Measurements from ENCODE around the gene FMNL2. TPM values are rescaled to one million over a fixed set of nuclear protein-coding genes. Genes with fewer than 3 reads are reported as not detected.

The FMNL2 gene
- total and polyA plus RNA-seq, 2 experiments from 2014 or later: 16.5 to 45.4 TPM

- Mint-ChIP-seq H3K27ac (no peak overlapping the region), H3K4me1 (peaks cover 36% of the 10 kb centered on the region), H3K36me3 (ENCODE audit: low read depth) (peaks cover 2% of the 10 kb centered on the region; the same call in 2 of the 3 replicates), H3K4me3 (no peak overlapping the region), H3K9me3 (no peaks in the 10 kb centered on the region), H3K27me3 (ENCODE audit: insufficient read depth, low read depth, poor library complexity) (no peaks in the 10 kb centered on the region)
- Histone ChIP-seq H3F3A (replicated peaks; ENCODE audit: low read depth) (no peaks in the 10 kb centered on the region), H3K4me3 (no peak overlapping the region), H3K36me3 (ENCODE audit: insufficient read depth) (no peaks in the 10 kb centered on the region), H4K20me1 (replicated peaks; ENCODE audit: insufficient read depth) (no peaks in the 10 kb centered on the region), H3K9me2 (ENCODE audit: insufficient read depth) (peaks cover 5% of the 10 kb centered on the region; the same call in 1 of the 2 replicates), H3K4me2 (no peak overlapping the region), H3K79me2 (replicated peaks; ENCODE audit: insufficient read depth) (peaks cover 32% of the 10 kb centered on the region), H3K4me1 (ENCODE audit: insufficient read depth) (peaks cover 23% of the 10 kb centered on the region), H3K27me3 (ENCODE audit: insufficient read depth) (no peaks in the 10 kb centered on the region), H2AFZ (no peak overlapping the region), H3K27ac (ENCODE audit: low read depth) (no peak overlapping the region)
- no peak; the same call in 2 of the 3 replicates for ATAC-seq
- TF ChIP-seq ZNF114 (CRISPR knock-in tag; IDR thresholded peaks at IDR 0.05) (no peak), STAT1 (IDR thresholded peaks at IDR 0.05; ENCODE audit: unreplicated experiment) (no peak), POLR2AphosphoS5 (IDR thresholded peaks at IDR 0.05; ENCODE audit: low read depth) (no peak), EZH2phosphoT487 (IDR thresholded peaks at IDR 0.05; ENCODE audit: unreplicated experiment) (no peak), JUNB (IDR thresholded peaks at IDR 0.05; ENCODE audit: unreplicated experiment) (no peak), ZNF462 (CRISPR knock-in tag; IDR thresholded peaks at IDR 0.05) (no peak), ETS1 (IDR thresholded peaks at IDR 0.05) (no peak), EZH2 (IDR thresholded peaks at IDR 0.05; ENCODE audit: low read depth, unreplicated experiment) (no peak), CREB1 (CRISPR knock-in tag; IDR thresholded peaks at IDR 0.05; ENCODE audit: low read depth) (no peak)
- TF ChIP-seq, protein P1, sequence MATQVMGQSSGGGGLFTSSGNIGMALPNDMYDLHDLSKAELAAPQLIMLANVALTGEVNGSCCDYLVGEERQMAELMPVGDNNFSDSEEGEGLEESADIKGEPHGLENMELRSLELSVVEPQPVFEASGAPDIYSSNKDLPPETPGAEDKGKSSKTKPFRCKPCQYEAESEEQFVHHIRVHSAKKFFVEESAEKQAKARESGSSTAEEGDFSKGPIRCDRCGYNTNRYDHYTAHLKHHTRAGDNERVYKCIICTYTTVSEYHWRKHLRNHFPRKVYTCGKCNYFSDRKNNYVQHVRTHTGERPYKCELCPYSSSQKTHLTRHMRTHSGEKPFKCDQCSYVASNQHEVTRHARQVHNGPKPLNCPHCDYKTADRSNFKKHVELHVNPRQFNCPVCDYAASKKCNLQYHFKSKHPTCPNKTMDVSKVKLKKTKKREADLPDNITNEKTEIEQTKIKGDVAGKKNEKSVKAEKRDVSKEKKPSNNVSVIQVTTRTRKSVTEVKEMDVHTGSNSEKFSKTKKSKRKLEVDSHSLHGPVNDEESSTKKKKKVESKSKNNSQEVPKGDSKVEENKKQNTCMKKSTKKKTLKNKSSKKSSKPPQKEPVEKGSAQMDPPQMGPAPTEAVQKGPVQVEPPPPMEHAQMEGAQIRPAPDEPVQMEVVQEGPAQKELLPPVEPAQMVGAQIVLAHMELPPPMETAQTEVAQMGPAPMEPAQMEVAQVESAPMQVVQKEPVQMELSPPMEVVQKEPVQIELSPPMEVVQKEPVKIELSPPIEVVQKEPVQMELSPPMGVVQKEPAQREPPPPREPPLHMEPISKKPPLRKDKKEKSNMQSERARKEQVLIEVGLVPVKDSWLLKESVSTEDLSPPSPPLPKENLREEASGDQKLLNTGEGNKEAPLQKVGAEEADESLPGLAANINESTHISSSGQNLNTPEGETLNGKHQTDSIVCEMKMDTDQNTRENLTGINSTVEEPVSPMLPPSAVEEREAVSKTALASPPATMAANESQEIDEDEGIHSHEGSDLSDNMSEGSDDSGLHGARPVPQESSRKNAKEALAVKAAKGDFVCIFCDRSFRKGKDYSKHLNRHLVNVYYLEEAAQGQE (IDR thresholded peaks at IDR 0.05; ENCODE audit: unreplicated experiment): no peak
- TF ChIP-seq, protein P2, sequence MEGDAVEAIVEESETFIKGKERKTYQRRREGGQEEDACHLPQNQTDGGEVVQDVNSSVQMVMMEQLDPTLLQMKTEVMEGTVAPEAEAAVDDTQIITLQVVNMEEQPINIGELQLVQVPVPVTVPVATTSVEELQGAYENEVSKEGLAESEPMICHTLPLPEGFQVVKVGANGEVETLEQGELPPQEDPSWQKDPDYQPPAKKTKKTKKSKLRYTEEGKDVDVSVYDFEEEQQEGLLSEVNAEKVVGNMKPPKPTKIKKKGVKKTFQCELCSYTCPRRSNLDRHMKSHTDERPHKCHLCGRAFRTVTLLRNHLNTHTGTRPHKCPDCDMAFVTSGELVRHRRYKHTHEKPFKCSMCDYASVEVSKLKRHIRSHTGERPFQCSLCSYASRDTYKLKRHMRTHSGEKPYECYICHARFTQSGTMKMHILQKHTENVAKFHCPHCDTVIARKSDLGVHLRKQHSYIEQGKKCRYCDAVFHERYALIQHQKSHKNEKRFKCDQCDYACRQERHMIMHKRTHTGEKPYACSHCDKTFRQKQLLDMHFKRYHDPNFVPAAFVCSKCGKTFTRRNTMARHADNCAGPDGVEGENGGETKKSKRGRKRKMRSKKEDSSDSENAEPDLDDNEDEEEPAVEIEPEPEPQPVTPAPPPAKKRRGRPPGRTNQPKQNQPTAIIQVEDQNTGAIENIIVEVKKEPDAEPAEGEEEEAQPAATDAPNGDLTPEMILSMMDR (conservative IDR thresholded peaks at IDR 0.05; ENCODE audit: low read depth in 2 of 2): no peak
- no peak for DNase-seq (ENCODE audit: low spot score)
These were observed 190.4 kb downstream of the FMNL2 start for GRCh38 chr2:152525277-152525838.
